ENCODE results near the gene DNMT3A.

The DNMT3A gene

DNA sequence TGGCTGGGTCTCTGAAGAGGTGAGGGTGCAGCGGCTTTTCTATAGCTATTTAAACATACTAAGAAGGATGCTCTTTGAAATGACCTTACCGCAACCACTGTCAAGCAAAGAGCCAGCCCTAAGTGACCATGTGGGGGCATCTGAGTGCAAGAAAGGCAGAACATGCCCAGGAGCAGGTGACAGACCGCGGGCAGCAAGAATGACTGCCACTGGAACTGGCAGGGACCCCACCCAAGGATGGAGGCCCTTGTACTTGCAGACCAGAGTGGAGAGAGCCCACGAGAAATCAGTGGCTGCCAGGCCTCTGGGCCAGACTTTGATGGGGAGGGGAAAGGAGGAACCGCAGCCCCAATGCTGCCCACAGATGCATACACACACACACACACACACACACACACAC, 33.1 kb downstream of the DNMT3A start:
- Histone ChIP-seq H3K4me1 (ENCODE audit: control insufficient read depth in 2 of 2, insufficient read depth in 2 of 2, low read length in 2 of 2) (peaks cover 16 to 23% of the 10 kb centered on the region in 2 donors), H3K27me3 (ENCODE audit: control insufficient read depth in 2 of 2, insufficient read depth in 2 of 2, low read length in 2 of 2) (no peaks in the 10 kb centered on the region), H3K9ac (ENCODE audit: low read depth in 1 of 2, low read length in 2 of 2) (no peak overlapping the region), H3K27ac (ENCODE audit: low read depth in 2 of 2, low read length in 2 of 2) (no peak overlapping the region), H3K36me3 (ENCODE audit: control insufficient read depth in 2 of 2, insufficient read depth in 2 of 2, low read length in 2 of 2) (peaks cover 4 to 22% of the 10 kb centered on the region in 2 donors), H3K9me3 (ENCODE audit: control insufficient read depth in 2 of 2, low read length in 2 of 2) (no peaks in the 10 kb centered on the region), H3K4me3 (ENCODE audit: low read length in 2 of 2) (no peak overlapping the region)

DNA sequence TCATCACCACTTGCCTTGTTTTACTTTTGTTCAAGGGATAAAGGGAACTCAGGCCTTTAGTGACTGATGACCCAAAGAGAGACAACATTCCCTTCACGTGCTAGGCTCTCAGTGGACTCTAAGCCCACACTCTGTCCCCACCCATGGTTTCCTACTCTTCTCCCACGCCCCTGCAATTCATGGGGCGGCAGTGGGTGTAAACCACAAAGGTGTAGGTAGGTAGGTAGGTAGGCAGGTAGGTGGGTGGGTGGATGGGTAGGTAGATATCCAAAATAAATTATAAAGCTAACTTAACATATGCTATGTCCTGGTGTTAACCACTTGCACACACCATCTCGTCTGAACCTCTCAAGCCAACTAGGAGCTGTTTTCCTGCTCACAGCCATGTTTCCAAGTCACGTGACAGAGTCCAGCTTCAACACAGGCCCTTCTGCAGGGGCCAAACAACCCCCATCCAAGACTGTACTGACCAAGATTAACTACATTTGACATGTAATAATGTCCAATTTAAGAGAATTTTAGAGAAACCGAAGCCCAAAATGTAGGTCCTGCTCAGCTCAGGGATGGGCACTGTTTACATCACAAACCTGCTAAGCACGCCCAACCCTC, 33.7 kb downstream of the DNMT3A start:
- no peak overlapping the region for H3K4me3 ChIP-seq (ENCODE audit: low read length in 2 of 2)
- no peak overlapping the region for H3K27ac ChIP-seq (ENCODE audit: low read depth in 2 of 2, low read length in 2 of 2)
- H3K27me3 ChIP-seq (ENCODE audit: control insufficient read depth in 2 of 2, insufficient read depth in 2 of 2, low read length in 2 of 2) = no peaks in the 10 kb centered on the region
- H3K9me3 ChIP-seq (ENCODE audit: control insufficient read depth in 2 of 2, low read length in 2 of 2) = no peaks in the 10 kb centered on the region
- peaks cover 2 to 18% of the 10 kb centered on the region in 2 donors for H3K36me3 ChIP-seq (ENCODE audit: control insufficient read depth in 2 of 2, insufficient read depth in 2 of 2, low read length in 2 of 2)
- H3K9ac ChIP-seq (ENCODE audit: low read depth in 1 of 2, low read length in 2 of 2) = no peak overlapping the region
- H3K4me1 ChIP-seq (ENCODE audit: control insufficient read depth in 2 of 2, insufficient read depth in 2 of 2, low read length in 2 of 2) = peaks cover 16 to 23% of the 10 kb centered on the region in 2 donors

DNA sequence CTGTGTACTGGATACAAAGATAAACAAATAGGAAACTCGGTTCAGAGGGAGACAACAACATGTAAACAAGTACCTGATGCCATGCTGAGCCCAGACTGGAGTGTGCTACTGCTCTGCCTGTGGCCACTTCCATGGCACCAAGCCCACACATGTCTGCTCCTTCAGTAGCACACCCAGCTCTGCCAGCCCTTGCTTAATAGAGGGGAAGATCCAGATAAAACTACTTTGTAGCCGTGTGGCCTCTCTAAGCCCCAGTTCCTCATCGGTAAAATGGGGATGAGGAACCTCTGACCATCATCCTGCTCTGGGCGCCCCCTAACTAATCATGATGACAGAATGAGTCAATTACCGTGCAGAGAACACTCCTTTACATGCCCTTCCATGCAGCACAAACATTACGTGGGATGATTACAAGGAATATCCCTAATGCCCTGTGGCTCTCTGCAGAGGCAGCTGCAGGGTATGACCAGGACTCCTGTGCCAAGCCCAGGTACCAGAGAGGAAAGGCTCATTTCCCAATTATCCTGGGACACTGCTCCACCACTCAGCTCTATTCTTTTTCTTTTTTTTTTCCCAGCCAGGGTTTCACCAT, 34.9 kb downstream of the DNMT3A start:
- no peak overlapping the region for H3K4me3 ChIP-seq (ENCODE audit: low read length in 2 of 2)
- peaks cover 12 to 17% of the 10 kb centered on the region in 2 donors for H3K4me1 ChIP-seq (ENCODE audit: control insufficient read depth in 2 of 2, insufficient read depth in 2 of 2, low read length in 2 of 2)
- H3K27ac ChIP-seq (ENCODE audit: low read depth in 2 of 2, low read length in 2 of 2) = no peak overlapping the region
- H3K9me3 ChIP-seq (ENCODE audit: control insufficient read depth in 2 of 2, low read length in 2 of 2) = no peaks in the 10 kb centered on the region
- no peak overlapping the region for H3K9ac ChIP-seq (ENCODE audit: low read depth in 1 of 2, low read length in 2 of 2)
- peaks cover 2 to 15% of the 10 kb centered on the region in 2 donors for H3K36me3 ChIP-seq (ENCODE audit: control insufficient read depth in 2 of 2, insufficient read depth in 2 of 2, low read length in 2 of 2)
- no peaks in the 10 kb centered on the region for H3K27me3 ChIP-seq (ENCODE audit: control insufficient read depth in 2 of 2, insufficient read depth in 2 of 2, low read length in 2 of 2)

DNA sequence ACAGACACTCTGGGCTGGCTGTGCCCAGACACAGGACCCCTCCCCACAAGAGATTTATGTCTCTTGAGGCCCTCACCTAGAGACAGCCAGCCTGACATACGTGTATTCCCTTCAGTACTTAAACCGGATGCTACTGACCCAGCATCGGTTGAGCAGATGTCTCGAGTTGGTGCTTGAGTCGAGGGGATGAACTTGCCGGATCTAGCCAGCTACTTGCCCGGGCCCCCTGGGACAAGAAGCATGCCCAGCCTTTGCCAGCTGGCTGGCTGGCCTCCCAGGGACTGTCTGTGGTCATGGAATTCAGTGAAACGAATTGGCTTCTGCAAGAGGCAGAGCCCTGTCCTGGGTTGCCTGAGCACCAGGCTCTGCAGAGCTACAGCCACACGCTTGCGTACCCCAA, 36.0 kb downstream of the DNMT3A start:
- H3K4me1 ChIP-seq (ENCODE audit: control insufficient read depth in 2 of 2, insufficient read depth in 2 of 2, low read length in 2 of 2) = peaks cover 6 to 10% of the 10 kb centered on the region in 2 donors
- no peak overlapping the region for H3K9ac ChIP-seq (ENCODE audit: low read depth in 1 of 2, low read length in 2 of 2)
- H3K36me3 ChIP-seq (ENCODE audit: control insufficient read depth in 2 of 2, insufficient read depth in 2 of 2, low read length in 2 of 2) = peaks cover 2 to 15% of the 10 kb centered on the region in 2 donors

DNA sequence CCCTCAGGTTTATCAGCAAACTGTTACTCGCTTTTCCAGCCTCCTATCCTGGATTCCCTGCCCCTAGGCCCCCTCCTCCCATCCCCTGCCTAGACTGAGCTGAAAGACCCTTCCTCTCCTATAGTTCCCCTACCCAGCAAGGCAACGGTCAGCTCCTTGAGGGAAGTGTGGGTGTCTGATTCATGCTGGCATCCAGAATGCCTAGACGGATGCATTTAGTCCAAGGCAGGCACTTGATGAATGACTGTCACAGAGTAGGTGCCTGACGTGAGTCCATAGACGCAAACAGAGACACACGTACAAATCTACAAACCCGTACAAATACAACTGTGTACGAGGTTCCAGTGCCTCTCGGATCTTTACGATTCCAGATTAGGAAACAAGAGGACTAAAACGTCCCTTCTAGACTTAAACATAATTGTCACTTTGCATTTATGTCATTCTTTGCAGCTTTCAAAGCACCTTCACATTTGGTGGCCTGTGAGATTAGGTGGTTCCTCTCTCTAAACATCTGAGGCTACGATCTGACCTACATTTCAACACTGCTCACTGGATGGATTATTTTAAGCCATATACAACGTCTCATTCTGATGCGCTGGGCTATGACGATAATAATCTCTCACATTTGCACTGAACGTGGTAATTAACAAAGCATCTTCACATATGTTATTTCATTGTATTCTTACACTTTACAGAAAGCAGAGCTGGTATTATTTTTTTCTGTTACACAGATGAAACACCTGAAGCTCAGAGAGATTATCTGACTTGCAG, 36.7 kb downstream of the DNMT3A start:
- H3K4me3 ChIP-seq (ENCODE audit: low read length in 2 of 2) = no peak overlapping the region
- H3K27ac ChIP-seq (ENCODE audit: low read depth in 2 of 2, low read length in 2 of 2) = no peak overlapping the region
- H3K9me3 ChIP-seq (ENCODE audit: control insufficient read depth in 2 of 2, low read length in 2 of 2) = no peaks in the 10 kb centered on the region
- H3K36me3 ChIP-seq (ENCODE audit: control insufficient read depth in 2 of 2, insufficient read depth in 2 of 2, low read length in 2 of 2) = peaks cover 4 to 15% of the 10 kb centered on the region in 2 donors
- no peak overlapping the region for H3K9ac ChIP-seq (ENCODE audit: low read depth in 1 of 2, low read length in 2 of 2)
- no peaks in the 10 kb centered on the region for H3K27me3 ChIP-seq (ENCODE audit: control insufficient read depth in 2 of 2, insufficient read depth in 2 of 2, low read length in 2 of 2)
- peaks cover 0 to 5% of the 10 kb centered on the region in 2 donors for H3K4me1 ChIP-seq (ENCODE audit: control insufficient read depth in 2 of 2, insufficient read depth in 2 of 2, low read length in 2 of 2)

More for the DNA sequence above, 36.0 kb downstream of the DNMT3A start:
- Histone ChIP-seq H3K27ac (ENCODE audit: low read depth in 2 of 2, low read length in 2 of 2) (no peak overlapping the region), H3K27me3 (ENCODE audit: control insufficient read depth in 2 of 2, insufficient read depth in 2 of 2, low read length in 2 of 2) (no peaks in the 10 kb centered on the region), H3K9me3 (ENCODE audit: control insufficient read depth in 2 of 2, low read length in 2 of 2) (no peaks in the 10 kb centered on the region), H3K4me3 (ENCODE audit: low read length in 2 of 2) (no peak overlapping the region)

DNA sequence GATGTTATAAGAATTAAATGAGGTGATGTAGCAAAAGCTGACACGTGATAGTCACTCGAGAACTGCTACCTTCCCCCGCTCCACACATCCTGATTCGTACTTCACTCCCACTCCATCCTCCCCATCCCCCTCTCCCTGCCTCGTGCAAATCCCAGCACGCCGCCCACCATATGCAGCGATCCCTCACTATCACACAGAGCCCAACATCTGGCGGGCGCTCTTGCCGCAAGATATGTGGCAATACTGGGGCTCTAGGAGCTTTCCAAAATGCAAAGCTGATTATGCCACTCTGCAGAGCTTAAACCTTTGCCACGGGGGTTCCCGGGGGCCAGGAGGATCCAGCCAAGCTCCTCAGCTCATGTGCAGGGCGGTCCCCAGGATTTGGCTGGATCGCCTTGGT, 37.4 kb downstream of the DNMT3A start:
- peaks cover 7 to 15% of the 10 kb centered on the region in 2 donors for H3K36me3 ChIP-seq (ENCODE audit: control insufficient read depth in 2 of 2, insufficient read depth in 2 of 2, low read length in 2 of 2)
- H3K9ac ChIP-seq (ENCODE audit: low read depth in 1 of 2, low read length in 2 of 2) = no peak overlapping the region
- H3K9me3 ChIP-seq (ENCODE audit: control insufficient read depth in 2 of 2, low read length in 2 of 2) = no peaks in the 10 kb centered on the region
- no peak overlapping the region for H3K27ac ChIP-seq (ENCODE audit: low read depth in 2 of 2, low read length in 2 of 2)
- H3K27me3 ChIP-seq (ENCODE audit: control insufficient read depth in 2 of 2, insufficient read depth in 2 of 2, low read length in 2 of 2) = no peaks in the 10 kb centered on the region
- H3K4me3 ChIP-seq (ENCODE audit: low read length in 2 of 2) = no peak overlapping the region
- peaks cover 0 to 5% of the 10 kb centered on the region in 2 donors for H3K4me1 ChIP-seq (ENCODE audit: control insufficient read depth in 2 of 2, insufficient read depth in 2 of 2, low read length in 2 of 2)

DNA sequence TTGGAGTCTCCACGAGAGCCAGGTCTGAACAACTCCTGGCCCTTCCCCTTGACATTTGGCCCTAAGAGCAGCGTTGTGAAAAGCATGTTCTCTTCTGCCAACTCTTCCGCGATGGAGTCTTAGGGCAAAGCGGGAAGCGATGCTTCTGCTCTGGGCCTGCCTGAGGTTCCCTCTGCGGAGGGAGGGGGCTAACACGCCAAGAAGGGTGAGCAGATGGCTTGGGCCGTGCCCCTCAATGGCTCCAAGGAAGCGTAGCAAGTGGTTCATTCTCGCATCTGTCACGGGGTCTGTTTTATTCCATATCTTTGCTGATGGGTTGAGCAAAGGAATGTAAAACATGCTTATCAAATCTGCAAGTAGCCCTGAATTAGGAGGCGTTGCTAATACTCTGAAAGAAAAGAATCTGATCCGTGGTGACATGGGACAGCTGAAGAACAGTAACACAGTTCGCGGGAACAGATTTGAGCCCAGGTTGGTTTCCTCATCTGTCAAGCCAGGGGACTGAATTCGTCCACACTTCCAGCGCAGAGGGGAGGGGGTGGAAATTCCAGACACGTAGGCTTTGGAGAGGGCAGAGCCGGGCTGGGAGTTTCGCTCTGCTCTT, 38.0 kb downstream of the DNMT3A start:
- no peak overlapping the region for H3K27ac ChIP-seq (ENCODE audit: low read depth in 2 of 2, low read length in 2 of 2)
- H3K36me3 ChIP-seq (ENCODE audit: control insufficient read depth in 2 of 2, insufficient read depth in 2 of 2, low read length in 2 of 2) = peaks cover 7 to 20% of the 10 kb centered on the region in 2 donors
- peaks cover 0 to 5% of the 10 kb centered on the region in 2 donors for H3K4me1 ChIP-seq (ENCODE audit: control insufficient read depth in 2 of 2, insufficient read depth in 2 of 2, low read length in 2 of 2)

GRCh38 chr2:25302758-25303375, 38.9 kb downstream of the DNMT3A start:
- H3K9ac ChIP-seq (ENCODE audit: low read depth in 1 of 2, low read length in 2 of 2) = no peak overlapping the region
- H3K27ac ChIP-seq (ENCODE audit: low read depth in 2 of 2, low read length in 2 of 2) = no peak overlapping the region
- peaks cover 4 to 25% of the 10 kb centered on the region in 2 donors for H3K36me3 ChIP-seq (ENCODE audit: control insufficient read depth in 2 of 2, insufficient read depth in 2 of 2, low read length in 2 of 2)

More for the DNA sequence above, 38.0 kb downstream of the DNMT3A start:
- Histone ChIP-seq H3K9ac (ENCODE audit: low read depth in 1 of 2, low read length in 2 of 2) (no peak overlapping the region), H3K27me3 (ENCODE audit: control insufficient read depth in 2 of 2, insufficient read depth in 2 of 2, low read length in 2 of 2) (no peaks in the 10 kb centered on the region), H3K4me3 (ENCODE audit: low read length in 2 of 2) (no peak overlapping the region), H3K9me3 (ENCODE audit: control insufficient read depth in 2 of 2, low read length in 2 of 2) (no peaks in the 10 kb centered on the region)

GRCh38 chr2:25301453-25302352, 40.0 kb downstream of the DNMT3A start:
- Histone ChIP-seq H3K9me3 (ENCODE audit: control insufficient read depth in 2 of 2, low read length in 2 of 2) (no peaks in the 10 kb centered on the region), H3K36me3 (ENCODE audit: control insufficient read depth in 2 of 2, insufficient read depth in 2 of 2, low read length in 2 of 2) (peaks cover 4 to 21% of the 10 kb centered on the region in 2 donors), H3K9ac (ENCODE audit: low read depth in 1 of 2, low read length in 2 of 2) (no peak overlapping the region), H3K27ac (ENCODE audit: low read depth in 2 of 2, low read length in 2 of 2) (no peak overlapping the region), H3K4me3 (ENCODE audit: low read length in 2 of 2) (no peak overlapping the region), H3K4me1 (ENCODE audit: control insufficient read depth in 2 of 2, insufficient read depth in 2 of 2, low read length in 2 of 2) (peaks cover 0 to 5% of the 10 kb centered on the region in 2 donors), H3K27me3 (ENCODE audit: control insufficient read depth in 2 of 2, insufficient read depth in 2 of 2, low read length in 2 of 2) (no peaks in the 10 kb centered on the region)

More at GRCh38 chr2:25302758-25303375, 38.9 kb downstream of the DNMT3A start:
- Histone ChIP-seq H3K4me3 (ENCODE audit: low read length in 2 of 2) (no peak overlapping the region), H3K27me3 (ENCODE audit: control insufficient read depth in 2 of 2, insufficient read depth in 2 of 2, low read length in 2 of 2) (no peaks in the 10 kb centered on the region), H3K4me1 (ENCODE audit: control insufficient read depth in 2 of 2, insufficient read depth in 2 of 2, low read length in 2 of 2) (peaks cover 0 to 5% of the 10 kb centered on the region in 2 donors), H3K9me3 (ENCODE audit: control insufficient read depth in 2 of 2, low read length in 2 of 2) (no peaks in the 10 kb centered on the region)

Measured in mucosa of rectum (tissue), 2 donors.